ENCODE results near the gene ACACB.

The ACACB gene

DNA sequence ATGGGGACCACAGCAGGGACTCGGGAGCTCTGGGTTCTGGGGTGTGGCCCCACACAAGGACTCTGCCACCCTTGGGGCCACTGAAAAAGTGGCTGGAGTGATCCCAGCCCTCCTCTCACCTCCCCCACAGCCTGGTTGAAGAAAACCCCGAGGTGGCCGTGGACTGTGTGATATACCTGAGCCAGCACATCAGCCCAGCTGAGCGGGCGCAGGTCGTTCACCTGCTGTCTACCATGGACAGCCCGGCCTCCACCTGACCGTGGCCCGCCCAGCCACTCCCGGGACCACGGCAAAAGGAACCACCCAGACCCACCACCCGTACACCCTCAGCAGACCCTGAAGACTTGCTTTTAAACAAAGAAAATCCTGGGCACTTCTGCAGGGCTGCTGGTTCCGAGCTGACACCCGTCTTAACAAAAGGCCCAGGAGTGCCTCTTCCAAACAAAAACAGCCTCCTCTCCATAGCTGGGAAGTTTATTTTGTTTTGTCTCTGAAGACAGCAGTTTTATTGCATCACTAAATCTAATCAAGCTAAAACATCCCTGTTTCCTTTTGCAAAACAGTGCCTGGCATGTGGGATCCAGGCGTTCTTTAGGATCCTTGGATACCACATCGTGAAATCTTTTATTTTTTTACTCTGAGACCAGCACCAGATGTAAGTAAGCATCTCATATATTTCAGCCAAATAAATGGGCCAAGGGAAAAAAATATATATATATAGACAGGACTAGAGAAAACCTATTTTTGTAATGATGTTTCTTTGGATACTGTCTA lies 149.9 kb downstream of the ACACB start:
- ChIA-PET POLR2A (no interaction called here), CTCF (interaction anchor here (1.2 to 4.5 kb wide), 4 partner anchors 118 to 127 kb away, joined by 5 to 42 read pairs (median 15); no protein-coding TSS in a partner anchor)
- no peak for DNase-seq (ENCODE audit: extremely low spot score)
- TF ChIP-seq, protein P1, sequence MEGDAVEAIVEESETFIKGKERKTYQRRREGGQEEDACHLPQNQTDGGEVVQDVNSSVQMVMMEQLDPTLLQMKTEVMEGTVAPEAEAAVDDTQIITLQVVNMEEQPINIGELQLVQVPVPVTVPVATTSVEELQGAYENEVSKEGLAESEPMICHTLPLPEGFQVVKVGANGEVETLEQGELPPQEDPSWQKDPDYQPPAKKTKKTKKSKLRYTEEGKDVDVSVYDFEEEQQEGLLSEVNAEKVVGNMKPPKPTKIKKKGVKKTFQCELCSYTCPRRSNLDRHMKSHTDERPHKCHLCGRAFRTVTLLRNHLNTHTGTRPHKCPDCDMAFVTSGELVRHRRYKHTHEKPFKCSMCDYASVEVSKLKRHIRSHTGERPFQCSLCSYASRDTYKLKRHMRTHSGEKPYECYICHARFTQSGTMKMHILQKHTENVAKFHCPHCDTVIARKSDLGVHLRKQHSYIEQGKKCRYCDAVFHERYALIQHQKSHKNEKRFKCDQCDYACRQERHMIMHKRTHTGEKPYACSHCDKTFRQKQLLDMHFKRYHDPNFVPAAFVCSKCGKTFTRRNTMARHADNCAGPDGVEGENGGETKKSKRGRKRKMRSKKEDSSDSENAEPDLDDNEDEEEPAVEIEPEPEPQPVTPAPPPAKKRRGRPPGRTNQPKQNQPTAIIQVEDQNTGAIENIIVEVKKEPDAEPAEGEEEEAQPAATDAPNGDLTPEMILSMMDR (IDR thresholded peaks at IDR 0.05; ENCODE audit: control extremely low read depth, extremely low read depth, low read depth, missing control alignments), result no peak

- CTCF ChIA-PET, result interaction anchor here (1.4 kb wide), 1 partner anchor 118 kb away, joined by 3 read pairs; no protein-coding TSS in a partner anchor
- no peak for DNase-seq (ENCODE audit: extremely low spot score)
- POLR2A ChIA-PET, result interaction anchor here (0.6 kb wide), 1 partner anchor 356 kb away, joined by 5 read pairs; no protein-coding TSS in a partner anchor
- TF ChIP-seq, protein P1 (IDR thresholded peaks at IDR 0.05; ENCODE audit: control extremely low read depth, extremely low read depth, low read depth, missing control alignments), result no peak
Observed at GRCh38 chr12:109267361-109267760, 151.0 kb downstream of the ACACB start.

DNA sequence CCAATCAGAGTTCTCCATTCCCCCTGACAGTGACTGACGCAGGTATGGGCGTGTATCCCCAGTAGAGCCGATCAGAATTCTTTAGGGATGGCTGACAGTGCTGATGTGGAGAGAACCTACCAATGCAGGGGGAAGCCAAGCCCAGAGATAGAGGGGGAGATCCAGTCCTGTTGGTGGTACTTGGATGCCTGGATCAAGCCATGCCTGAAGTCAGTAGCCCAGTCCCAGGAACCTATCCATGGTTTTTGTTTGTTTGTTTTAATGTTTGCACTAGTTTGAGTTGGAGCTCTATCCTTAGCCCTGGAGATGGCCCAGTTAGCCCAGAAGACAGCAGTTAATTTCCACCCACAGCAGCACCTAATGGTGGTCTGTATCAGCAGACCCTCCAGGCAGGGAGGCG lies 152.5 kb downstream of the ACACB start:
- TF ChIP-seq, protein P1 (IDR thresholded peaks at IDR 0.05; ENCODE audit: control extremely low read depth, extremely low read depth, low read depth, missing control alignments), result no peak
- ChIA-PET POLR2A (no interaction called here), CTCF (interaction anchor here (1.4 kb wide), 1 partner anchor 116 kb away, joined by 3 read pairs; no protein-coding TSS in a partner anchor)
- DNase-seq (ENCODE audit: extremely low spot score), result no peak

DNA sequence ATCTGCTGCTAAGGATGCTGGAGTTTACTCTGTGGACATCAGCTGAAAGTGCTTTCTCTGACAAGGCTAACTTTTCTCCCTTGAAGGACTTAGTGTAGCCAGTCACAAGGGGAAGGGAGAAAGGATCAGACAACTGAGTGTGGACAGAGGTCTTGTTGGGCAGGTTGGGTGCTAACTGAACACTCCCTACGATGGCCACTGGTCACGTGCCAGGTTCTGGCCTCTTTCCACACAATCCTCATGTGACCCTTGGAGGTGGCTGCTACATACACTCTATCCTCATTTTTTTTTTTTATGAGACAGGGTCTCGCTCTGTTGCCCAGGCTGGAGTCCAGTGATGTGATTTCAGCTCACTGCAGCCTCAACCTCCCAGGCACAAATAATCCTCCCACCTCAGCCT lies 153.0 kb downstream of the ACACB start:
- DNase-seq (ENCODE audit: extremely low spot score), result no peak
- CTCF ChIA-PET, result no interaction called here
- TF ChIP-seq, protein P1 (IDR thresholded peaks at IDR 0.05; ENCODE audit: control extremely low read depth, extremely low read depth, low read depth, missing control alignments), result no peak
- POLR2A ChIA-PET, result no interaction called here

DNA sequence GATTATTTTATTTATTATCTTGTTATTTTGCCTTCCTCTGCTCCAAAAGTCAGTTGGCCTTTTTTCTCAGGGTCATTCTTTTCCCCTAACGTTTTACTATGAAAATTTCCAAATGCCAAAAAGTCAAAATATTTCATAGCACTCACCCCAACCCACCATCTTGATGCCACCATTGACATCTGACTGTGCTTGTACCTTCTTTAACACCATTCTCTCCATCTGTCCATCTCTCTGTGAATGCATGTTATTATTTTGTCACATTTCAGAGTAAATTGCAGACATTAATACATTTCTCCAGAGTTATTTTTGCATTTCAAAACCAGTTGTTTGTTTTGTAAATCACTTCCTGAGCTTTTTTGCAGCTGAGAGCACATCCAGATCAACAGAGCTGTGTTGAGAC lies 154.1 kb downstream of the ACACB start:
- ChIA-PET POLR2A (no interaction called here), CTCF (no interaction called here)
- TF ChIP-seq, protein P1 (IDR thresholded peaks at IDR 0.05; ENCODE audit: control extremely low read depth, extremely low read depth, low read depth, missing control alignments), result no peak
- no peak for DNase-seq (ENCODE audit: extremely low spot score)

DNA sequence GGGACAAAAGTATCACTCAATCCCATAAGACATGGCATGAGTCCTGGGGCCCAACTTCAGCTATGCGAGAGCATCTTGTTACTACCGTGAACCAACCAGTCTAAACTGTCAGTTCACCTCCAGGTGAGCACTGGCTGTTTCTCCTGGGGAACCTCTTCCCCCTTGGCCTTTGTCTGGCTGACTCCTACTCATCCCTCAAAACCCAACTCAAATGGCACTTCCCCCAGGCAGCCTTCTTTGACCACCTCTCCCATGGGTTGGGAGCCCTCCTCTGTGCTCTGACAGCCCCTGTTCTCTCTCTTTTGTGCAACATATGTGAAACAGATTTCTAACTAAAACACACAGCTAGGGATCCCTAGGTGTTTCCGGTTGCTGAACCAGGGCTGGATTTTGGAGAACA lies 155.0 kb downstream of the ACACB start:
- POLR2A ChIA-PET, result no interaction called here
- TF ChIP-seq, protein P1 (IDR thresholded peaks at IDR 0.05; ENCODE audit: control extremely low read depth, extremely low read depth, low read depth, missing control alignments), result no peak
- no peak for DNase-seq (ENCODE audit: extremely low spot score)
- CTCF ChIA-PET, result no interaction called here
